WTC11 (cell line): Measurements from ENCODE around the gene ANKRD33. TPM values are rescaled to one million over a fixed set of nuclear protein-coding genes. Genes with fewer than 3 reads are reported as not detected.

ENCODE experiments used
- ATAC-seq: fragments of 200-7000 bp; cut with Tn5 transposase; 2 replicates; pipeline ENCODE4 v1.10.0; 2021; ENCODE audit warnings: mild to moderate bottlenecking, moderate library complexity
- CTCF ChIA-PET: fragments of 300-600 bp; sonication (Branson Sonifier 250); formaldehyde crosslinking; loops from one replicate; lab custom pipeline; 2021; ENCODE audit warnings: antibody characterized with exemption; lab: Charles Lee
- POLR2A ChIA-PET: fragments of 350-600 bp; sonication (Branson Sonifier 250); formaldehyde crosslinking; loops from one replicate; lab custom pipeline; 2021; ENCODE audit warnings: antibody characterized with exemption; lab: Charles Lee
- DNase-seq: peaks from one replicate; pipeline ENCODE4 v3.0.0; 2021; ENCODE audit warnings: low spot score
- H3K27ac Mint-ChIP-seq: 2 replicates; pipeline ENCODE4 v1.8.0; 2021; ENCODE audit warnings: mixed read lengths
- H3K27me3 Mint-ChIP-seq: 2 replicates; pipeline ENCODE4 v1.8.0; 2021; ENCODE audit warnings: low read depth, mild to moderate bottlenecking, moderate library complexity, mixed read lengths
- H3K36me3 Mint-ChIP-seq: 2 replicates; pipeline ENCODE4 v1.8.0; 2021; ENCODE audit warnings: mixed read lengths
- H3K4me1 Mint-ChIP-seq: 2 replicates; pipeline ENCODE4 v1.8.0; 2022; ENCODE audit warnings: mixed read lengths
- H3K4me3 Mint-ChIP-seq: 2 replicates; pipeline ENCODE4 v1.8.0; 2021; ENCODE audit warnings: mild to moderate bottlenecking, moderate library complexity, mixed read lengths
- H3K9me3 Mint-ChIP-seq: 2 replicates; pipeline ENCODE4 v1.8.0; 2021; ENCODE audit warnings: mixed read lengths
- ATF2 ChIP-seq: sonication (generic); formaldehyde crosslinking; IDR thresholded peaks from 2 replicates; pipeline ENCODE4 v1.8.1; 2022; ENCODE audit warnings: low read depth, missing genetic modification reagents, borderline replicate concordance
- ETV6 ChIP-seq: sonication (generic); formaldehyde crosslinking; IDR thresholded peaks from 2 replicates; pipeline ENCODE4 v1.8.1; 2022; ENCODE audit warnings: mild to moderate bottlenecking, missing genetic modification reagents
- FOXP4 ChIP-seq: sonication (generic); formaldehyde crosslinking; IDR thresholded peaks from 2 replicates; pipeline ENCODE4 v1.8.0; 2022; ENCODE audit warnings: mild to moderate bottlenecking, missing genetic modification reagents
- NR2C2 ChIP-seq: sonication (generic); formaldehyde crosslinking; IDR thresholded peaks from 2 replicates; pipeline ENCODE4 v1.8.0; 2022; ENCODE audit warnings: mild to moderate bottlenecking, missing genetic modification reagents
- PRDM15 ChIP-seq: sonication (generic); formaldehyde crosslinking; IDR thresholded peaks from 2 replicates; pipeline ENCODE4 v1.8.0; 2022; ENCODE audit warnings: missing genetic modification reagents
- TEAD1 ChIP-seq: sonication (generic); formaldehyde crosslinking; IDR thresholded peaks from 2 replicates; pipeline ENCODE4 v1.8.0; 2022; ENCODE audit warnings: mild to moderate bottlenecking, missing genetic modification reagents
- TP53 ChIP-seq: sonication (generic); formaldehyde crosslinking; IDR thresholded peaks from 2 replicates; pipeline ENCODE4 v1.8.1; 2023; ENCODE audit warnings: mild to moderate bottlenecking, missing genetic modification reagents
- ZBTB43 ChIP-seq: sonication (generic); formaldehyde crosslinking; IDR thresholded peaks from 2 replicates; pipeline ENCODE4 v1.8.1; 2023; ENCODE audit warnings: mild to moderate bottlenecking, missing genetic modification reagents
- ZNF232 ChIP-seq: sonication (generic); formaldehyde crosslinking; IDR thresholded peaks from 2 replicates; pipeline ENCODE4 v1.8.0; 2022; ENCODE audit warnings: mild to moderate bottlenecking, missing genetic modification reagents
- ZNF281 ChIP-seq: sonication (generic); formaldehyde crosslinking; IDR thresholded peaks from 2 replicates; pipeline ENCODE4 v1.8.0; 2023; ENCODE audit warnings: mild to moderate bottlenecking, missing genetic modification reagents
- ZNF512 ChIP-seq: sonication (generic); formaldehyde crosslinking; IDR thresholded peaks from 2 replicates; pipeline ENCODE4 v1.8.1; 2022; ENCODE audit warnings: missing genetic modification reagents, borderline replicate concordance
- total RNA-seq: library from RNA; stranded (reverse); gene quantifications from 3 replicates; pipeline ENCODE4 v1.2.3, GENCODE V29; 2021

Gene ANKRD33
- total RNA-seq, 1 experiment from 2014 or later = 1.7 TPM

- no peak for TF ChIP-seq ATF2 (CRISPR knock-in tag)
Observed at GRCh38 chr12:51851413-51852124, 36.3 kb upstream of the ANKRD33 start (continued).

GRCh38 chr12:51852404-51853137, 35.3 kb upstream of the ANKRD33 start:
- no peaks in the 10 kb centered on the region for H3K9me3 Mint-ChIP-seq
- no peak for DNase-seq
- peaks cover 41% of the 10 kb centered on the region for H3K4me1 Mint-ChIP-seq
- POLR2A ChIA-PET = no interaction called here
- H3K36me3 Mint-ChIP-seq = no peaks in the 10 kb centered on the region
- TF ChIP-seq FOXP4 (CRISPR knock-in tag) = no peak
- no peak for TF ChIP-seq PRDM15
- H3K4me3 Mint-ChIP-seq = no peak overlapping the region
- ATAC-seq = no peak
- no peak overlapping the region for H3K27ac Mint-ChIP-seq
- H3K27me3 Mint-ChIP-seq = peaks cover 67% of the 10 kb centered on the region
- CTCF ChIA-PET = interaction anchor here (0.5 to 1.5 kb wide), 6 partner anchors 10 to 33 kb away, joined by 3 to 8 read pairs (median 4); no protein-coding TSS in a partner anchor

GRCh38 chr12:51855586-51856428, 32.1 kb upstream of the ANKRD33 start:
- H3K4me1 Mint-ChIP-seq = peaks cover 38% of the 10 kb centered on the region
- POLR2A ChIA-PET = interaction anchor here (0.5 to 1.4 kb wide), 5 partner anchors 9 to 604 kb away, joined by 3 to 7 read pairs (median 4); no protein-coding TSS in a partner anchor
- DNase-seq (peak; percentile 88), ATAC-seq (peak; percentile 97)
- no peaks in the 10 kb centered on the region for H3K9me3 Mint-ChIP-seq
- peak overlapping the region; percentile 93 for H3K27ac Mint-ChIP-seq
- CTCF ChIA-PET = interaction anchor here (0.6 to 3.5 kb wide), 6 partner anchors 9 to 39 kb away, joined by 3 to 23 read pairs (median 8); no protein-coding TSS in a partner anchor
- H3K4me3 Mint-ChIP-seq = peak overlapping the region; percentile 79
- H3K36me3 Mint-ChIP-seq = no peaks in the 10 kb centered on the region
- H3K27me3 Mint-ChIP-seq = peaks cover 48% of the 10 kb centered on the region
- TF ChIP-seq ZNF281 (CRISPR knock-in tag) (peak; percentile 60; the same call in 1 of the 2 replicates), NR2C2 (CRISPR knock-in tag) (no peak), ZNF512 (CRISPR knock-in tag) (no peak), ZBTB43 (CRISPR knock-in tag) (no peak), TEAD1 (0 out of 2 replicates have a peak, but pooled peaks have one; percentile 40), ETV6 (CRISPR knock-in tag) (0 out of 2 replicates have a peak, but pooled peaks have one; percentile 36), TP53 (CRISPR knock-in tag) (0 out of 2 replicates have a peak, but pooled peaks have one; percentile 40), ZNF232 (CRISPR knock-in tag) (no peak)
